ENCODE measurements around the gene RBM33.
A peak's percentile ranks its signal among the peaks of the same experiment; 100 is the strongest.

The RBM33 gene

GRCh38 chr7:155752756-155753445 is 108.4 kb downstream of the RBM33 start:
- DNase-seq = no peak

- DNase-seq = no peak
These were observed 109.0 kb downstream of the RBM33 start for GRCh38 chr7:155753446-155753965.

- no peak for DNase-seq
These were observed 109.7 kb downstream of the RBM33 start for GRCh38 chr7:155754165-155754564.

- no peak for DNase-seq
These were observed 110.6 kb downstream of the RBM33 start for GRCh38 chr7:155755026-155755425.

- DNase-seq = no peak
These were observed 111.9 kb downstream of the RBM33 start for GRCh38 chr7:155756322-155756721.

- DNase-seq = no peak
These were observed 113.9 kb downstream of the RBM33 start for GRCh38 chr7:155758348-155758747.

- no peak for DNase-seq
These were observed 115.4 kb downstream of the RBM33 start for GRCh38 chr7:155759740-155760430.

- DNase-seq = peak; percentile 70 to 79
These were observed 116.7 kb downstream of the RBM33 start for GRCh38 chr7:155761162-155761561.

GRCh38 chr7:155762036-155762435 is 117.6 kb downstream of the RBM33 start:
- DNase-seq = no peak

- no peak for DNase-seq
These were observed 118.2 kb downstream of the RBM33 start for GRCh38 chr7:155762655-155763054.

GRCh38 chr7:155763122-155763521 is 118.7 kb downstream of the RBM33 start:
- no peak for DNase-seq

GRCh38 chr7:155763691-155764437 is 119.4 kb downstream of the RBM33 start:
- DNase-seq = no peak

GRCh38 chr7:155764438-155764793 is 120.0 kb downstream of the RBM33 start:
- DNase-seq = no peak

GRCh38 chr7:155765458-155765857 is 121.0 kb downstream of the RBM33 start:
- no peak for DNase-seq

GRCh38 chr7:155766386-155766785 is 121.9 kb downstream of the RBM33 start:
- DNase-seq = no peak

- DNase-seq = no peak
These were observed 122.8 kb downstream of the RBM33 start for GRCh38 chr7:155766966-155767916.

- no peak for DNase-seq
These were observed 125.2 kb downstream of the RBM33 start for GRCh38 chr7:155769701-155770100.

GRCh38 chr7:155770241-155770640 is 125.8 kb downstream of the RBM33 start:
- DNase-seq = no peak

- DNase-seq = no peak
These were observed 129.1 kb downstream of the RBM33 start for GRCh38 chr7:155773531-155773930.

- DNase-seq = no peak
These were observed 130.5 kb downstream of the RBM33 start for GRCh38 chr7:155774947-155775346.

- no peak for DNase-seq
These were observed 131.2 kb downstream of the RBM33 start for GRCh38 chr7:155775691-155776090.

GRCh38 chr7:155776606-155777005 is 132.1 kb downstream of the RBM33 start:
- no peak for DNase-seq

GRCh38 chr7:155778349-155778748 is 133.9 kb downstream of the RBM33 start:
- no peak for DNase-seq

Measured in AML-193 (cell line).